HG03108 (cell line): ENCODE results near the gene CCDC171.

ENCODE experiments used
- ATAC-seq: cut with Tn5 transposase; IDR thresholded peaks from one replicate; pipeline ENCODE4 v1.9.1; 2021; ENCODE audit warnings: moderate library complexity; ENCODE audit not compliant: unreplicated experiment

The CCDC171 gene

GRCh38 chr9:15975101-15975778, 422.4 kb downstream of the CCDC171 start:
- ATAC-seq = no peak

DNA sequence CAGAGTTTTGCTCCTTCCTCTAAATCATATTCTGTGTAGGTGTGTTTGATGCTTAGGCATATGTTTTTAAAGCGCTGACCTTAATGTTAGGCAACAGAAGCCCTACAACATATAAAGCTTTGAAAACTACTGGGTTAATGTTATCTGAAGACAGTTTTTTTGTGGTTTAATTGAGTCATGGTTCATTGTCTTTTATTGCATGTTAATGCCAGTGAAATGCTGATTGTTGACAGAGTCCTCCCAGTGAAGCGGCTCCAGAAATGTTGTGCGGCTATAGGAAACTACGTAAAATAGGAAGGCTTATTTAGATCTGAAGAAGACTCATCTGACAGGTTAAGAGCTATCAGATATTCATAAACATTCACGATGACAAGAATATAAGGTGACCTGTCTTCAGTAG, 424.6 kb downstream of the CCDC171 start:
- ATAC-seq = no peak

DNA sequence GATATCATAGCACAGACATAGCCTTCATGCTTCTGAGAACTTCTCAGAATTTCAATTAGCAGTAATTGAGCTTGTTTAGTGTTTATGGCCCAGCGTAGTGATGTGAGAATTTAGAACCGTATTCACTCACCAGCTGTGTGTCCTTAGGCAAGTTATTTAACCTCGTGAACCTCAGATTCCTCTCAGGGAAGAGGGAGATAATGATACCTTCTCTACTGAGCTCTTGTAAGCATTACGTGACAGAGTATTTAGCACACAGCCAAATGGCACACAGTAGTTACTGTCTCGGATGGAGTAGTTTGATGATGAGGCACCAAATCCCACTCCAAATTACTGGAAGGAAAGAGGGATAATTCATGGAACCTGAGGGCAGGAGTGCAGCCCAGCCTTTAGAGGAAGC, 429.3 kb downstream of the CCDC171 start:
- ATAC-seq = no peak

- no peak for ATAC-seq
These were observed 446.8 kb downstream of the CCDC171 start for GRCh38 chr9:15999422-16000339.

GRCh38 chr9:16000811-16001210, 448.0 kb downstream of the CCDC171 start:
- no peak for ATAC-seq

GRCh38 chr9:16001856-16002255, 449.0 kb downstream of the CCDC171 start:
- no peak for ATAC-seq

DNA sequence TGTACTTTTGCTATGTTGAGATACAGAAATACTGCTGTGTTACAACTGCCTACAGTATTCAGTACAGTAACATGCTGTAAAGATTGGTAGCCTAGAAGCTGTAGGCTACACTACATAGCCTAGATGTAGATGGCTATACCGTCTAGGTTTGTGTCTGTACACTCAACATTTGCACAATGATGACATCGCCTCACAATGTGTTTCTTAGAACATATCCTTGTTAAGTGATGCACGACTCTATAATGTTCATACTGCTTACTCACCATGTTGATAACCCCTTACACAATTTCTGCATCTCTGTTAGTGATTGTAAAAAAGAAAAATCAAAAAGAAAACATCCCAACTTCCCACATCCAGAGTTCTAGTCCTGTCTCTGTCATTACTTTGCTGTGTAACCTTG, 450.0 kb downstream of the CCDC171 start:
- no peak for ATAC-seq

DNA sequence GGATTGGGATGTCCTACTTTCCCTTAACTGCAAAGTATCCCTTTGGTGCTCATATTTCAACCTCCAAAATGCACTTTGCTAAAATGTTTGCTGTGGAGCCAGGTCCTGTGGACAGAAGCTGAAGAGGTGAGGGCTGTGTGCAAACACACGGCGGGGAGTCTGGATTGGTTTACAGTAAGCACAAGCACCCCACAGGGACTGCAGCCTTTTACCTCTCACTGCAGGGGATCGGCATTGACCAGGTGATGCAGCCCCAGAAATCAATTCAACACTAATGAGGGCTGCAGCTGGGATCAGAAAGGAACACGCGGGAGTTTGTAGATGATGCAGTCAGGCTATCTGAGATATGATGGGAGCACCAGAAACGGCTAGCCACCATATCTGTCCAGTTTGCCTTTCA, 450.9 kb downstream of the CCDC171 start:
- no peak for ATAC-seq

GRCh38 chr9:16004613-16005012, 451.8 kb downstream of the CCDC171 start:
- ATAC-seq = no peak

DNA sequence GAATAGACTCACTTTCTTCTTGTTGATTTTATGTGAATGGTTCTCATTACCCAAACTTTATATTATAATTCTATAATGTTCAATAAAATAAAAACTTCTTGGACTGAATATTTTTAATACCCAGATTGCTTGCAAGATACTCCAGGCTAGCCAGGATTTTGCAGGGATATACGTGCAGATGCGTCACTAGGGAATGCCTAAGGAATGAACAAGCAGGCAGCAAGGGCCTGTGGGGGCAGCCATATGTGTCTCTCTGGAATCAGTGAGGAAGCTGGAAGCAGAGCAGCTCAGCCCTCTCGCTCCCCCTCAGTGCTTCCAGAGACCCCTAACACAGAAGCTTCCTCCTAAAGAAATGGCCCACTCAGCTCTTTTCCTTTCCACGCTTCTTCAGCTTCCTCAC, 457.4 kb downstream of the CCDC171 start:
- ATAC-seq = no peak

DNA sequence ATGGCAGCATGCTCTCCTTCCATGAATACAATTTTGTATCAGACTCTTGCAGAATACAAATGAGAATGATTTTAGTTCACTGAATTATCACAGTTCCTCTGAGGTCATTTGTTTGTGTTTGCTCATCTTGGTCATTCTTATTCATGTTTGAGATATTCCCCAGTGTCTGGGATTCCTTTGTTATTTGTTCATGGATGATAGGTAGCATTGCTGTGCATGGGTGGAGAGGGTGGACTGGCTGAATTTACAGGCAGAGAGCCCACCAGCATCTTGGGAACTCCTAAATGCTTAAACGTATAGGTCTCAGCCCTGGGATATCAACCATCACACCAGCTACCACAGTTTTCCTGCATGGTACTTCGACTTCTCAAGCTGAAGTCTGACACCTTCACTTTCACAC, 459.8 kb downstream of the CCDC171 start:
- ATAC-seq = no peak

DNA sequence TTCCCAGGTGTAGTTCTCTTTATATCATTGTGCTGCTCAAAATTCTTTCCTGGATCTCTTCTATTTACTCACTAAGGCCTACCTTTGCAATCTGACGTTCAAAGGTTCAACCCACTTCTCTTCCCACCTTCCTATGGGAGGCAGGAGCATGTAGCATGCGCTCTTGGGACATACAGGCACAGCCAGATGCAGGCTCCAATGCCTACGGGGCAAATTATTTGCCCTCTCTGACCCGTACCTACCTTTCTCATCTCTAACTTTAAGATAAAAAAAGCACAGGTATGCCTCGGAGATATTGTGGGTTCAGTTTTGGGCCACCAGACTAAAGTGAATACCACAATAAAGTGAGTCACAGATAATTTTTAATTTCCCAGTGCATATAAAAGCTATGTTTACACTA, 460.5 kb downstream of the CCDC171 start:
- no peak for ATAC-seq

DNA sequence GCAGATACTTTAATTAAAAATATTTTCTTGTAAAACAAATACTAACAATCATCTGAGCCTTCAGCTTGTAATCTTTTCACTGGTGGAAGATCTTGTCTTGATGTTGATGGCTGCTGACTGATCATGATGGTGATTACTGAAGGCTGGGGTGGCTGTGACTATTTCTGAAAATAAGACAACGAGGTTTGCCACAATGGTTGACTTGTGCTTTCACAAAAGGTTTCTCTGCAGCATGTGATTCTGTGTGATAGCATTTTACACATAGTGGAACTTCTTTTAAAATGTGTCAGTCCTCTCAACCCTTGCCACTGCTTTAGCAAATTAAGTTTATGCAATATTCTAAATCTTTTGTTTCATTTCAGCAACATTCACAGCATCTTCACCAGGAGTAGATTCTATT, 461.0 kb downstream of the CCDC171 start:
- no peak for ATAC-seq

GRCh38 chr9:16022228-16022627, 469.4 kb downstream of the CCDC171 start:
- no peak for ATAC-seq

DNA sequence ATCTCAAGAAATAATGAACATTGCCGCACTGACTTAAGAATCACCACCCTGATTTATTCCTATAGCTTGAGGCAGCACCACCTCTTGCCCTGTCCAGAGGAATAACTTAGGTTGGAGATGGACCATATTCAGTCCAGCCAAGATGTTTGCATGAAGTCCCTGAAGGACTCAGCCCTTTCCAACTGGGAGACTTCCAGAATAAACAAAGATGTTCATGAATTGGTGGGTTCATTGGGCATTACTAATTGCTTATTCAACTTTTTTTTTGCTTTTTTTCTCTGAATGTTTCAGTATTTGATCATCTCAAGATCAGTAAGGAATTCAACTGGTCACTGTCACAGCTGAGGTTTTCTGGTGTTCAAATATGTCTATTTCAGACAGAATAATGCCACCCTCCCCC, 470.6 kb downstream of the CCDC171 start:
- ATAC-seq = no peak
